SHP77 treated with DMSO at 0.1 percent for 48 hours (cell line): ENCODE data around the gene FAM118B.
"Not testable (repeated sequence)": the region's sequence is repeated elsewhere in the genome, so short reads cannot be mapped to it uniquely, and the experiment has no call there.

ENCODE experiments used
- DNase-seq: peaks from one replicate; lab custom pipeline; 2025; lab: John Stamatoyannopoulos, UW

The FAM118B gene

DNA sequence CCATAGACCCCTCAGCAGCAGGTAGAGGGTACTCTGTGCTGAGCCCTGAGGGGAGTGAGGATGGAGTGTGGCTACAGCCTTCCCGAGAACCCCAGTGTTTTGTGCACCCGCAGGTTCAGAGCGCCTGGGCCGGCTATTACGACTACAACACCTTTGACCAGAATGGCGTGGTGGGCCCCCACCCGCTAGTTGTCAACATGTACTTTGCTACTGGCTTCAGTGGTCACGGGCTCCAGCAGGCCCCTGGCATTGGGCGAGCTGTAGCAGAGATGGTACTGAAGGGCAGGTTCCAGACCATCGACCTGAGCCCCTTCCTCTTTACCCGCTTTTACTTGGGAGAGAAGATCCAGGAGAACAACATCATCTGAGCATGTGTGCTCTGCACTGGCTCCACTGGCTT, 65.7 kb downstream of the FAM118B start:
- no peak for DNase-seq

DNA sequence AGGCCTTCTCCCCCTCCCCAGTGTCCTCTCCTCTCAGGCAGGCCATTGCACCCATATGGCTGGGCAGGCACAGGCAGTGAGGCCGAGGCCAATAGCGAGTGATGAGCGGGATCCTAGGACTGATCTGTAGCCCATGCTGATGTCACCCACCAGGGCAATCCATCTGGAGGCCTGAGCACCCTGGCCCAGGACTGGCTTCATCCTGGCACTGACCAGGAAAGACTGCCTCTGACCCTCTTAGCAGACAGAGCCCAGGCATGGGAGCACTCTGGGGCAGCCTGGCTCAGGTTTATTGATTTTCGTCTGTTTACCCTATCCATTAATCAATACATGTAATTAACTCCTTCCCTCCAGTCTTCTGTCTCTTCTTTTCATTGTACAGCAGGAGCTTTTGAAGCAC, 66.2 kb downstream of the FAM118B start:
- DNase-seq: no peak

DNA sequence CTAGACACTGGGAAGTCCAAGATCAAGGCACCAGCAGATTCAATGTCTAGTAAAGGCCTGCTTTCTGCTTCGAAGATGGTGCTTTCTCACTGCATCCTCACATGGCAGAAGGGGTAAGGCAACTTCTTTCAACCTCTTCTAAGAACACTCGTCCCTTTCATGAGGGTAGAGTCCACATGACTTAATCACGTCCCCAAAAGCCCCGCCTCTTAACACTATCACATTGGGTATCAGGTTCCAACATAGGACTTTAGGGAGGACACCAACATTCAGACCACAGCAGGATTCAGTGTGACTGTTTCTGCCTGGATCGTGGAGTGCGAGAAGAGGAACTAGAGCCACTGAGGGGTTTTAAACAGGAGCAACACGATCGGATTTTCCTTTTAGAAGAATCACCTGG, 67.6 kb downstream of the FAM118B start:
- DNase-seq: no peak

- no peak for DNase-seq
These were observed 69.0 kb downstream of the FAM118B start for GRCh38 chr11:126280595-126280994.

DNA sequence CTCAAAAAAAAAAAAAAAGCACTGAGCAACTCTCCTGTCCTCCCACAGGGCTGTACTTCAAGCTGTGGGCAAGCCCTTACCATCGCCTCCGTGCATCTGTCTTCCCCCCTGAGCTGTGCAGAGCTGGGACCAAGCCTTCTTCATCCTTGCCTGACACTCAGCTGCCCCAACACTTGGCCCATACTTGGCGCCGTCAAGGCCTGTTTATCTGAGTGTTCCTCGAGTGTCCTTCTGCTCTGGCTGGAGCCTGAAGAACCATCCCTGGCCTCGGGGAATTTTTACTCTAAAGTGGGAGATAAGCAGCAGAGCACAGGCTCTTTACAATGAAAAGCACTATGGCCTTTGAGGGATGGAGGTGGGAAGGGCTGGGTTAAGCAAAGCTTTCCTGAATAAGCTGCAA, 69.7 kb downstream of the FAM118B start:
- DNase-seq: no peak

GRCh38 chr11:126281666-126282175, 70.1 kb downstream of the FAM118B start:
- no peak for DNase-seq

DNA sequence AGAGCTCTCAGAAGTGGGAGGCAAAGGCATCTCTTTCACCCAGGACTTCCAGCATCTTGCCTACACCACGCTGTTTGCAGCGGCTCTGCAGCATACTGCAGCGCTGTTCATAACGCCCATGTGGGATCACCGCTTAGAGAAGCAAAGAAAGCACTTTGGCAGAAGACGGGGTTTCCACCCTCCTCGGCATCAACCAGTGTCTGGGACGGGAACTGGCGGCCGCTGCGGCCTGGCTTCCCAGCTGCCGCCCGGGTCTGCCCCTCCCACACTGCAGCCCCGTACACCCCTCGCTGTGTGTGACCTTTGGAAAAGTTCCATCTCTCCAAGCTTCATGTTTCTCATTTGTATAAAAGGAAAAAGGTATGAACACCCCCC, 70.8 kb downstream of the FAM118B start:
- DNase-seq: peak; percentile 10

DNA sequence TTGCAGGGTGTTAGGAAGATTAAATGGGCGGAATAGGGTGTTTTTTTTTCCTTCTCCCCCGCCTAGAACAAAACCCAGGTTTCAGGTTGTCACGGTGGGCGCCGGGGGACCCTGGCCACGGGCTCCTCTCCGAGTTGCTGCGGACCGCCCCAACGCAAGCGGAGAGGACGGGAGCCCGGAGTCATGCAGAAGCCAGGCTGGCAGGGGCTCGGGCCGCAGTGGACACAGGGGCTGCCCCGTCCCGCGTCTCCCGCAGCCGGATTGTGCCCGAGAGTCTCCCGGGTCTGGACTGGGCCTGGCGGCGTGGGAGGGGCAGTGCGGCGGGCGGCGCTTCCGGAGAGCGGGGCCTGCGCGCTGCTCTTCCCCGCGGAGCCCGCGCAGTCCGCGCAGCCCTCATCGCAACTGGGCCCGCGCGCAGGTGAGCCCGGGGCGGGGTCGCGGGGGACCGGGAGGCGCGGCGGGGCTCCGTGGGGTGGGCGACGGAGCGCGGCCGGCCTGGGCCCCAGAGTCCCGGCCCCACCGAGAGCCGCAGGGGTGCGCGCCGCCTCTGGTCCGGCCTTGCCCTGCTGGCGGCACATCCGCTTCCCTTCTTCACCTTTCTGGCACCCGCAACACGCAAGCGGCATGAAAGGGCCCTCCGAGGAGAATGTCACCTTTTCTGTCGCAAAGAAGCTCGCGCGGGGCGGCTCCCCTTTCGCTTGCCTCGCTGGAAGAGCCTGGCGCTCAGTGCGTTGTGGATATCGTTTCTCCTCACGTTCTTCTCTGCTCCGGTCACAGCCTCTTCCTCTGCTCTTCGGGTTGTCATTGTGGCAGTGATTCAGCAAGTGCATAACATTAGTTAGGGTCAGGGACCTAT, 71.4 kb downstream of the FAM118B start, which contains the start of gene TIRAP:
Gene TIRAP (plus strand): TSS at position 358 of the 856 bp plus-strand sequence. CDS start 7,802 bp downstream, outside the sequence.
- peak; percentile 12 for DNase-seq

DNA sequence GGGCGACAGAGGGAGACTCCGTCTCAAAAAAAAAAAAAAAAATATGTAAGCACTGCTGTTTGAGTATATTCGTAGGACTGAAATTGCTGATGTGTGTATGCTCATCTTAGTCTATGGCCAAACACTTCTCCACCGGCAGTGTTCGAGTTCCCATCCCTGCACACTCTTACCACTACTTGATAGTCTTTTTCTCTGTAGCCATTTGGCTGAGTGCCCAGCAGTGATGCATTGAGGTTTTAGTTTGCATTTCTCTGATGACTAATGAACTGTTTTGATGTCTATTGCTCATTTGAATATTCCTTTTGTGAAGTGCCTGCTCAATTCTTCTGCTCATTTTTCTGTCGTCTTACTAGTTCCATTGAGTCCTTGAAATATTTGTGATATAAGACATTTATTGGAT, 73.2 kb downstream of the FAM118B start:
- DNase-seq: peak; percentile 26

GRCh38 chr11:126288237-126288636, 76.7 kb downstream of the FAM118B start:
- DNase-seq: no peak

DNA sequence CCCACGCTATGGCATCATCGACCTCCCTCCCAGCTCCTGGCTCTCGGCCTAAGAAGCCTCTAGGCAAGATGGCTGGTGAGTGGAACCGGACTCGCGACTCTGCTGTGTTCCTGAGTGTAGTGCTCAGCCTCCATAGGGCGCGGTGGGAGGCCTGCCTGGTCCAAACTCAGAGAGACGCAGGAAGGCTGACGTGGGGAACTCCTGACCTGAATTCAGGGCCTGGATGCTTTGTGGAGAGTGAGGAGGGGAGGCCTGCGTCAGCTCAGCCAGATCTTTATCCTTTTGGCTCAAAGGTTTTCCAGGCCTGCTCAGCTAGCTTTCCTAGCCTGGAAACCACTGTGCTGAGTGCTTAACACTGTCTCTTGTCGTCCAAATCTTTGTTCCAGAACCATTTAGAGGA, 79.3 kb downstream of the FAM118B start:
- DNase-seq: no peak

DNA sequence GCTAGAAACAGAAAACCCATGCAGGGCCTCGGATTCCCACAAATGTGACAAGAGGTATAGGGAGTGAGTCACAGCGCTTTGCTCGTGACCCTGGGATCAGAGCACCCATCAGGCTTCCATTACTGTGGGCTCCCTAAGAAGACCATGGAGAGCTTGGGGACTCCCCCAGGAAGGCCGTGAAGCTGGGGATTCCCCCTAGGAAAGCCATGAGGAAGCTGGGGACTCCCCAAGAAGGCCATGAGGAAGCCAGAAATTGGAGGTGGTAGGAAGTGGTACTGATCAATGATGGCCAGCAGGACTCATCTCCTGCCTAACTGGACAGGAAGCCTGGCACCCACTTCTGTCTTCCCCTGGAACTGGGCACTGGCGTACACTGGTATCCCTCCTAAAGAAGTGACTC, 82.1 kb downstream of the FAM118B start:
- DNase-seq: no peak

DNA sequence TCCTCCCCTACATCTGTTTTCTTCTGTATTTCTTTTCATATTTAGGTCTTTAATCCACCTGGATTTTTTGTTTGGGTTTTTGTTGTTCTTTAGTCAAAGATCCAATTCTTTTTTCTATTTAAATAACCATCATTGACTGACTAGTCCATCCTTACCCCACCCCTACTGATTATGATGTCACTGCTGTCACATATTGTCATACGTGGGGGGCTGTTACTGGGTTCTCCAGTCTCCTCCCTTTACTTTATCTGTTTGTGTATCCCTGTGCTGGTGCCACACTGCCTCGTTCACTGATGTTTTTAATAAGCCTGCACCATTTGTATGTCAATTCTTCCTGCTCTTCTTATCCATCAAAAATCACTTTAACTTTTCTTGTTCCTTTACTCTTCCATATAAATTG, 85.4 kb downstream of the FAM118B start:
- DNase-seq: no peak

GRCh38 chr11:126303623-126304456, 92.3 kb downstream of the FAM118B start, which contains the start of gene DCPS:
DCPS (plus strand) TSS chr11:126304060; CDS start chr11:126304081, 21 bp downstream.
- peak; percentile 91 for DNase-seq

GRCh38 chr11:126304457-126305075, 93.0 kb downstream of the FAM118B start:
- no peak for DNase-seq

DNA sequence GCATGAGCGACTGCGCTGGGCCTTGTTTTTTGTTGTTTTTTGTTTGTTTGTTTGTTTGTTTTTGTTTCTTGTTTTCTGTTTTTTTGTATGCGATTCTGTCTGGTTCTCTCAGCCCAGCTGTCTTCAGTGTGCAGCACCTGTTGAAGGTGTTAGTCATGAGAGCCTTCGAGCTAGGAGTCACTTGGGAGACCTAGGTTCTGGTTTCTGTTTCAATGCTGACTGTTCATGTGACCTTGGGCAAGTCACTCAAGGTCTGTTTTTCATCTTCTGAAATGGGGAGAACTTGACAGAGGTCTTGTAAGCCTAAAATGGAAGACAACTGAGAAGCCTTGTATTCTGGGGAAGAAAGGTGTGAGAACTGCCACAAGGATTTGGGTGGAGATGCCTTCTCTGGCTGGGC, 94.1 kb downstream of the FAM118B start:
- no peak for DNase-seq

DNA sequence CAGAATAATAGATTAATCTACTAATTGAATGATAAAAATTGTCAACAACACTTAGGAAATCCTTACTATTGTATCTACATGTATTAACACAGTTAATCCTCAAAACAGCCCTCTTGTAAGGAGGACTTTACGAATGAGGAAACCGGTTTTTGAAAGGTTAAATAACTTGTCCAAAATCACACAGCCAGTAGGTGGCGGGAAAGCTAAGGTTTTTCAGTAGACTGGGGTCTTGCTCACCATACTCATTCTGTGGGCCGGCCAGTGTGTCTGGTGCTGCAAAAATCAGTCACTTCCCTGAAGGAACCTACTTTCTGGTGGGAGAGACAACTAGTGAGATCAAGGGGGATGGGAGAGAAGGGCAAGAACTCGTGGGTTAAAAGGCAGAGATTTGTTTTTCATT, 96.1 kb downstream of the FAM118B start:
- DNase-seq: no peak

DNA sequence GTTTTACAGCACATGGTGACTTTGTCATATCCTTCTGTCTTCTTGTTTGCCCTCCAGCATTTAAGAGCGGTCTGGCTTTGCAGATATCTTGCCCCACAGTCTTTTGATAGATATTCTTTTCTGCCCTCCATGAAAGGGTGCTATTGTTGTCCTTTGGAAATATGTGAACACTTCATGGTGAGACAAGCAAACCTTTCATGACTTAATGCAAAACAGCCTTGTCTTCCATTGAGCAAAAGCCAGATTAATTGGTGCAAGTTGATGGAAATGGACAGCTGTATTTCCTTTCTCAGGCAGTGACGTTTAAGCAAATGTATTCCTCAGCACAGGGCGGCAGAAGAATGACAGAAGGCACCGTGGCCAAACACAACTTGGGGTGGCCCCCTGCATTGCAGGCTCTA, 96.7 kb downstream of the FAM118B start:
- no peak for DNase-seq

GRCh38 chr11:126308771-126309170, 97.2 kb downstream of the FAM118B start:
- DNase-seq: not testable (repeated sequence)

- DNase-seq: no peak
These were observed 98.8 kb downstream of the FAM118B start for GRCh38 chr11:126310200-126310991.

- no peak for DNase-seq
These were observed 99.4 kb downstream of the FAM118B start for GRCh38 chr11:126310992-126311310.
